GM18861 (cell line): ENCODE measurements around the gene CEP104.
"Not testable (repeated sequence)": the region's sequence is repeated elsewhere in the genome, so short reads cannot be mapped to it uniquely, and the experiment has no call there.

Experiments
- ATAC-seq: cut with Tn5 transposase; IDR thresholded peaks from one replicate; pipeline ENCODE4 v1.9.1; 2021; ENCODE audit not compliant: unreplicated experiment

The CEP104 gene

DNA sequence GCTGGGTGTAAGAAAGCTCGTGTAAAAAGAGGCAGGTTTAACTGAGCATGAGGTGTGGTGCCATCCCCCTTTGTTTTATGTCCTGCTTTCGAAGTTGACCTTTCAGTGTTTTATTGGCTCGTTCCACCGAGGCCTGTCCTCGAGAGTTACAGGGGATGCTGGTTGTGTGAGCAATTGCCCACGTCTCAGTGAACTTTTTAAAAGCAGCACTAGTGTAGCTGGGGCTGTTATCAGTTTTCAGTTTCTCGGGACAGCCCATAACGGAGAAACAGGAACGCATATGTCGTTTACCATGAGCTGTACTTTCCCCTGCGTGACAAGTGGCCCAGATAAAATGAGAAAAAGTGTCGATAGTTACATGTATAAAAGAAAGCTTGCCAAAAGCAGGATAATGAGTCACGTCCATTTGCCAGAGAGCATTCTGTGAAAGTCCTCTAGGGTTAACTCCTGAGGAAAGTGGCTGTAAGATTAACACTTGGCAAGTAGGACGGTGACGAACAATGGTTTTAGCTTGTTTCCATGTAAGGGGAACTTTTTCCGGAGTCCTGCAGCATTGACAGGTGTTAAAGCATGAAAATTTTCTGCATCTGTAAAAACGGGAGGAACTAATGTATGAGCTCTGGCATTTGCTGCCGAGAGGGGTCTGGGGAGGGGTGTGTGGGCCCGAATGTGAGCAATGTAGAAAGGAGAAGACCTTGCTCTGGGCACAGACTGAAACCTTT lies 52.9 kb downstream of the CEP104 start:
- no peak for ATAC-seq

DNA sequence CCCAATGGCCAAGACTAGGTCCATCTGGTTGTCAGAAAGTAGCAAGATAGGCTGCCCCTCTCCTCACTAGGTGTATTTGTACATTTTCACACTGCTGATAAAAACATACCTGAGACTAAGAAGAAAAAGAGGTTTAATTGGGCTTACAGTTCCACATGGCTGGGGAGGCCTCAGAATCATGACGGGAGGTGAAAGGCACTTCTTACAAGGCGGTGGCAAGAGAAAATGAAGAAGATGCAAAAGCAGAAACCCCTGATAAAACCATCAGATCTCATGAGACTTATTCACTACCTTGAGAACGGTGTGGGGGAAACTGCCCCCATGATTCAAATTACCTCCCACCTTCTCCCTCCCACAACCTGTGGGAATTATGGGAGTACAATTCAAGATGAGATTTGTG lies 56.2 kb downstream of the CEP104 start:
- ATAC-seq, result not testable (repeated sequence)

DNA sequence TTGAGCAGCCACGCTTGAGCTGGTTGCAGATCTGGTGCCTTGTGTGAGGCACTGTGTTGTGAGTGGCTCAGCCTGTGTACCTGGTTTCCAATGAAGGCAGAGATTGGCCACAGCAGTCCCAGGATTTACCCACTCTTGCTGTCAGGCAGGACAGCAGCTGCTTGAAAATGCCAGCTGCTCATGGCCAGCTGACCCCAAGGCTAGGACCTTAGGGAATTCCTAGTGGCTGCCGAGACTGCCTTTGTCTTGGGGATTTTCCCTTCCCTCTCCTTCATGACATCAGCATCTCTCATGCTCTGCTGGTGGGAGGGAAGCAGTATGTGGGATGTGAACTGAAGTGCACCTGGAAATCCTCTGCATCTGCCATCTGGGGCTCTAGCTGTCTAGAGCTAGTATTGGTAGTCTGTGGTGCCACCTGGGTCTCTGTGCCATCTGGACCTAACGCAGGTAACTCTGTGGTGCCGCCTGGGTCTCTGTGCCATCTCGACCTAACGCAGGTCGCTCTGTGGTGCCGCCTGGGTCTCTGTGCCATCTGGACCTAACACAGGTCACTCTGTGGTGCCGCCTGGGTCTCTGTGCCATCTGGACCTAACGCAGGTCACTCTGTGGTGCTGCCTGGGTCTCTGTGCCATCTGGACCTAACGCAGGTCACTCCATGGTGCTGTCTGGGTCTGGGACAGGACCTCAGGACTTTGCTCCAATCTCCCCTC lies 56.9 kb downstream of the CEP104 start:
- ATAC-seq, result no peak

DNA sequence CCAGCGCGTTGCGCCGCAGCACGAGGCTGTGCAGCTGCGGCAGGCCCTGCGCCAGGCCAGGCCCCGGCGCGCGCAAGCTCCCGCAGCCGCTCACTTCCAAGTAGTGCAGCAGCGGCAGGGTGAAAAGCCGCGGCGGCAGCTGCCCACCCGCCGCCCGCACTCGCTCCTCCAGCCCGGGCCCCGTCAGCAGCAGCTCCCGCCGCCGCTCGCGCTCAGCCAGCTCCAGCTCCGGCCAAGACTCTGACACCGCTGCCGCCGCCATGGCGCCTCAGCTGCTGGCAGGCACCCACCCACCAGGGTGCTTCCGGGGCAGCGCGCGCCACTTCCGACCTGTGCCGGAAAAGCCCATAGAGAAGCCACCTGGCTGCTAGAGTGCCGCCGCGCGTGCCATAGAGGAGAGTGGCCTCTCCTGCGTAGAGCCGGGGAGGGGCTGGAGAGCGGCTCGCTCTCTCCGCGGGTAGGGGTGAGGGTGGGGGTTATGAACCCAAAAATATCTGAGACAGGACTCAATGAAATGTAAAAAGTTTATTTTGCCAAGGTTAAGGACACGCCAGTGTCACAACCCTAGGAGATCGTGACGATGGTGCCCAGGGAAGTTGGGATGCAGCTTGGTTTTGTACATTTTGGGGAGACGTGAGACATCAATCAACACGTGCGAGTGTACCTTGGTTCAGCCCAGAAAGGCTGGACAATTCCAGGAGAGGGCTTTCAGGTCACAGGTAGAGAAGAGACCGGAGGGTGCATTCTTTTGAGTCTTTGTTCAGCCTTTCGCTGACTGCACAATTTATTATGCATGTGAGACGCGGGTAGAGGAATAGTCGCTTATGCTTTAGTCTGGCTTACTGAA lies 60.6 kb downstream of the CEP104 start, which contains the start of gene LRRC47:
Gene LRRC47, minus strand, starts transcription at position 284 of the 847 bp plus-strand sequence. Its CDS starts 22 bp downstream, at position 262.
- peak; percentile 94 for ATAC-seq

- no peak for ATAC-seq
Observed at GRCh38 chr1:3795453-3796214, 61.4 kb downstream of the CEP104 start.

DNA sequence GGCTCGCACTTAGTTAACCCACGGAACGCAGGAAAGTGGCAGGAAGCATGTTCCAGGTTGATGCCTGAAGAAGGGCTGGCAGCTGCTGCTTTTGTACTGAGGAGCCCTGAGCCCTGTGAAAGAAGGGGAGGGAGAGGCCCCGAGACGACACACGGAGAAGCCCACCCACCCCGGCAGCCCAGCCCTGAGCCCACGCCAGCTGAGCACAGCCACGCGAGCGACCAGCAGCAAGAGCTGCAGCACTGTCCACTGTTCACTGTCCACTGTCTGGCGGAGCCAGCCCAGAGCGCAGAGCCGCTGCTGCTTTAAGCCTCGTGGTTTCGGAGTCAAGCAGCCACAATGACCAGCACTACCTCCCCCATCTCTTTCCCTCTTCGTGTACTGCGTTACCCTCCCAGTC lies 66.1 kb downstream of the CEP104 start:
- ATAC-seq, result no peak

GRCh38 chr1:3790500-3790923 lies 66.5 kb downstream of the CEP104 start:
- no peak for ATAC-seq

- ATAC-seq, result no peak
Observed at GRCh38 chr1:3789421-3790300, 67.3 kb downstream of the CEP104 start.

GRCh38 chr1:3788756-3789420 lies 68.1 kb downstream of the CEP104 start:
- ATAC-seq, result no peak

- no peak for ATAC-seq
Observed at GRCh38 chr1:3787745-3788605, 69.0 kb downstream of the CEP104 start.

GRCh38 chr1:3787349-3787715 lies 69.7 kb downstream of the CEP104 start:
- no peak for ATAC-seq

- ATAC-seq, result no peak
Observed at GRCh38 chr1:3786468-3787348, 70.3 kb downstream of the CEP104 start.

DNA sequence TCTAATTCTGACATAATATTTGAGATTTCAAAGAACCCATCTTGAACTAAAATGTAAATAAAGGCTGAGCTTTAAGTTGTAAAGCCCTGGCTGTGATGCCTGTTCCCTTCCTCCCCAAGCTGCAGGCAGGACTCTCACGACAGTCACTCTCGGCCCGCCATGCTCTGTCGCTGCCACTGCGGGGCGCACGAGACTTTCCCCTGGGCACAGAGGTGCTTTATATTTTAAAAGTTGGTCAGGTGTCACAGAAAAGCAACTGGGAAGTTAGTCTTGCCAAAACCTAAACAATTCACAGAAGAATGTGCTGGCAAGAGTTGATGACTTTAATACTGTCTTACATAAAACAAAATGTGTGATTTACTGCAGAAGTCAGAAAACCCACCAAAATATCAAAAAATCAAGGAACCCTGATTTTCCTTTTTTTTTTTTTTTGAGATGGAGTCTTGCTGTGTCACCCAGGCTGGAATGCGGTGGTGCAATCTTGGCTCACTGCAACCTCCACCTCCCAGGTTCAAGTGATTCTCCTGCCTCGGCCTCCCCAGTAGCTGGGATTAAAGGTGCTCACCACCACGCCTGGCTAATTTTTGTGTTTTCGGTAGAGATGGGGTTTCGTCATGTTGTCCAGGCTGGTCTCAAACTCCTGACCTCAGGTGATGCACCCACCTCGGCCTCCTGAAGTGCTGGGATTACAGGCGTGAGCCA lies 71.4 kb downstream of the CEP104 start:
- ATAC-seq, result no peak

DNA sequence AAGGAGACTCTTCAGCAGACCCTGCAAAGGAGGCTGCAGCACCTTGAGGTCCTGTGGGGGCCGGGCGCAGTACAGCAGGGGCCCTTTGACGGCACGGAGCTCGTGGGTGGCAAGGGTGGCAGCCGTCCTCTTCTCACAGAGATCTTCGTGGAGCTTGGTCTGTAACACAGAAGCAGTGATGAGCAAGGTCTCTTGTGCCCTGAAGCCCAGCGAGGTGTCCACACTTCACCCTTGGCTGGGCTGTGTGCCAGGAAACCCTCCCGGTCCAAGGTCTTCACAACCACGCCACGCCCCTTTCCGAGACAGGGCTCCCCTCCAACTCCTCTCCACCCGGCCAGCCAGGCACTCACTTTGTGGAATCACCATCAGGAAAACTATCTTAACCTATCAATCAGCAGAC lies 72.0 kb downstream of the CEP104 start:
- ATAC-seq, result no peak

DNA sequence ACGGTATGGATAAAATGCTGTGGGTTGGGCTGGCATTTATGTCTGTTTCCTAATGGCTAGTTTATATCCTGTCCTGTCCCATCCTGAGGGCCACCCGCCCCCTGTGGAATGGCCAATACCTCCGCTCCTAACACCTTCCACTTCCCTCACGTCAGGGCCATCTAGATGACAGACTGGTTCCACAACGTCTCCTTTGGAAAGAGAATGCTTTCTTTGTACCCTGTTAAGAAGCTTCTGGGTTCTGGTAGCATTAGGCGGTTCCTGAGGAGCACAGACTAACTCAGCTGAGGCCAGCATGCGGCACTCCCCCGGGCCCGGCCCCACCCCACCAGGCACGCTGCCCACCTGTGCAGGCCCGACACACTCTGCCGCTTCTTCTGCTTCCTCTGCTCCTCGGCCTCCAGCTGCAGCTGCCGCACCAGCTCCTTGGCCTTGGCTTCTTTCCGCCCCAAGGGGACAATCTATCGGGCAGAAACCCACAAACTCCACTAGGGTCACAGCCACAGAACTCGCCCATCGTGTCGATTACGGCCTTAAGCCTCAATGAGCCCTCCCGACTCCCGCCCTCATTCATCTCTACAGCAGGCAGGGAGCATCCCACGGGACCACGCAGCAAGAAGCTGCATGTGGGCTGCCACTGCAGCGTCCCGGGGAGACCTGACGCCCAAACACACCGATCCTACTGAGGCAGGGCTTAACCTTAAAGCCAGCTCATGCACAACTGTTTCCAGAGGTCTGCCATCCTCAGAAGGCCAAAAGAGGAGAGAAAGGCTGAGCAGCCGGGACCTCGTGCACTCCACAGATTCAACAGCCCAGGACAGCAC lies 73.1 kb downstream of the CEP104 start:
- no peak for ATAC-seq

- ATAC-seq, result no peak
Observed at GRCh38 chr1:3780901-3781300, 76.1 kb downstream of the CEP104 start.
